Suppressor macrophage treated with lipopolysaccharide for 1 hour (primary cell): ENCODE measurements around the gene XCL2.
"Not testable (repeated sequence)": the region's sequence is repeated elsewhere in the genome, so short reads cannot be mapped to it uniquely, and the experiment has no call there.

Experiments used
- DNase-seq, 3 donors: peaks; one replicate each; pipeline ENCODE4 v3.0.0-alpha.2; 2020 to 2022

Gene XCL2

DNA sequence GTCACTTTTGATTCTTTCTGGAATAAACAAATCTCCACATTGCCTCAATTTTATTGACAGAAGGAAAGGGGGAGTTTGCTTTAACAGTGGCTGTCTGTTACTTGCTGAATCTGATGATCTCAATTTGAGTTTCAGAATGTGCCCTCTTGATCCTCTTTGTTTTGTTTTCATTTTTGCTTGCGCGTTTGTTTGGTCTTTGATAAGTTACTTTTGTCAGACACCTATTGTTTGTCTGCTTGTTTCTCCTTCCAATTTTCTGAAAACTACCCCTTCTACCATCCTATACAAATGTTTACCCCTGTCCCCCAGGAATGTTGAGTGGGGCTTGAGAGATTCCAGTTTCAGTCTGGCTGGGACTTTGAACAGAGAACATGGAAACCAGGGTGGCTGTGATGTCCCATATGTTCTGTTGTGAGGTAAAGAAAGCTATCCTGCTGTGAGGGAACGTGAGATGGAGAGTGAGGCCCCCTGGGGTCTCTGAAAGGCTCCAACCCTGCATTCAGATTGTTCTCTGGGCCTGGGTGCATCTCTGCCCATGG is 11.8 kb upstream of the XCL2 start:
- DNase-seq, result no peak

GRCh38 chr1:168554603-168555483 is 11.0 kb upstream of the XCL2 start:
- peak; percentile 20 to 64 (median 52) for DNase-seq

DNA sequence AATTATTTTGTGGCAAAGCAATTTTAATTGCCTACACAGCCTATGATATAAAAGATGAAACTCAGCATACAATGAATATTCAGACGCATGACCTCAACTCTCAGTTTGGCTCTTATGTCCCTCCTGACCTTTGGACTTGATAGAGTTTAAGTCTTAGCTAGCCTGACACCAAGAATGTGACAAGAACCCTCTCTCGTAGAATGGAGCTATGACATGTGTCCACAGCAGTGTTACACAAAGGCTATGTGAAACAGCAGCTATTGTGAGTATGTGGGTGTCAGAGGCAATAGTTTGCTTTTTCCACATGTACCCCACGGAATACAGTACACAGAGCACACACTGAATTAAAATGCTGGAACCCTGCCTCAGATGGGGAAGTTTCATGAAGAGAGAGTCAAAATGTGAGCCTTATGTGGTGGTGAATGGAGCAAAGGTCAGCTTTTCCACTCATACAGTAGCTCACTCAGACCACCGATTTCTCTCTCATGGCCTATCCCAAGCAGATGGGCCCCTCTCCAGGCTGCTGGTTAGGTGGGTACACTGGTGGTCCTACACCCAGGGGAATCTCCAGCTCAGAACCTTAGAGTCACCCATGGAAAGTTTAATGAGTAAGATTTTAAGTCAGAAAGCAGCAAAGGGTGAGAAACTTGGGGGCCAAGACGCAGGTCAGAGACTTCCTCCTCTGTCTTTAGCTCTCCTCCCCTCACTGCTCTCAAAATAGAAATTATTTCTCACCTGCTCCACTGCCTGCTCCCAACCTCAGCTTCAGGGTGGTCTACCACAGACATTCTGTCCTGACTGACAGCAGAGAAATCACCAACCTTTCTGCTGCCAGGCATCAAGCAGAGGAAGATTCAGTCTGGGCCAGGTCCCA is 10.1 kb upstream of the XCL2 start:
- peak in 1 of 3 donors; percentile 6 for DNase-seq

- DNase-seq, result no peak
Measured at GRCh38 chr1:168552961-168553360, 9.2 kb upstream of the XCL2 start.

DNA sequence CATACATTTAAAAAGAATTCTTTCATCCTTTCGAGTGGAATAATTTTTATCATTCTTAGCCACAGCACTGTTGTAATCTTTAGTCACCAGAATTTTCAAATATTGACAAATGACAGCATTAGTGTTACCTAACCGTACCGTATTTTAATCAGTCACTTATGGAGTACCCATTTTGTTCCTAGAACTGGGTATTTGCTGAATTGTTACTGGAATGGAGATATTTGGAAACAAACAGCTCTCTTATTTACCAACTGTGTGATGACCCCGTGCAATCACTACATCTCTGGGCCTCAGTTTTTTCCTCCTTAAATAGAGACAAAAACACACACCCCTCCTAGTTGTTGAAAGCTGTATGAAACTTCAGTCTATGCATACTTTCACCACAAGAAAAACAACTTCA is 7.9 kb upstream of the XCL2 start:
- no peak for DNase-seq

- DNase-seq, result no peak
Measured at GRCh38 chr1:168550971-168551370, 7.2 kb upstream of the XCL2 start.

DNA sequence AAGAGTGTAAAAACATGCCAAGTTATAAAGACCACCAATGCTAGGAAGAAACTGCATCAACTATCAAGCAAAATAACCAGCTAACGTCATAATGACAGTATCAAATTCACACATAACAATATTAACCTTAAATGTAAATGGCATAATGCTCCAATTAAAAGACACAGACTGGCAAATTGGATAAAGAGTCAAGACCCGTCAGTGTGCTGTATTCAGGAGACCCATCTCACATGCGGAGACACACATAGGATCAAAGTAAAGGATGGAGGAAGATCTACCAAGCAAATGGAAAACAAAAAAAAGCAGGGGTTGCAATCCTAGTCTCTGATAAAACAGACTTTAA is 2.7 kb upstream of the XCL2 start:
- DNase-seq, result not testable (repeated sequence)

DNA sequence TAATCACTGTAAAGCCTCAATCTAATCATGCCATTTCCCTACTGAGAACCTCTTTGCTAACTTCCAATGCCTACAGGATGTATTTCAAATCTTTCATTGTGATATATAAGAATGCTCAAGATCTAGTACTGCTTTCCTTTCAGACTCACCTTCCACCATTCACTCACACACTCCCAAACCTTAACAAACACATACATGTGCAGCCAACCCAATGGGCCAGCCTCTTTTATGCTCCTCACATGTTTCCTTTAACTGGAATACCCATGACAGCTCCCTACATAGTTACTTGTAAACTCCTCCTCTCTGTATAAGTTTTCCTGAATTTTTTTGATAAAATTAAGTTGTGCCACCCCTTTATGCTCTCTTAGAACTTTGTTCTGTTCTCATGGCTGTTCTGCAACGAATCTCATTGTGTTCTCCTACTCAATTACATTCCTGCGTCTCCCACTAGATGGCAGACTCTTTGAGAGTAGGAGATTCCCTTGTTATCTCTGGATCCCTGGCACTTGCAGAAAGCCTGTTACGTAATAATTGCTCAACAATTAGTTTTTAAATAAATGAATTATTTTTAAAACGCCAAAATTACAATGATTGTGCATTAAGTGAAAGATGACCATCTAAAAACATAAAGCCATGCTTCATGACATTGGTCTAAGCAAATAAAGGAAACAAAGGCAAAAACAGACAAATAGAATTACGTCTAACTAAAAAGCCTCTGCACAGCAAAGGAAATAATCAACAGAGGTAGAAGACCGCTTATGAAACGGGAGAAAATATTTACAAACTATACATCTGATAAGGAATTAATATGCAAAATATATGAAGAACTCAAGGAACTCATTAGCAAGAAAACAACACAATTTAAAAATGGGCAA is 2.1 kb upstream of the XCL2 start:
- DNase-seq, result peak; percentile 25 to 64 (median 58)

- DNase-seq, result not testable (repeated sequence)
Measured at GRCh38 chr1:168542978-168543377, 819 bp downstream of the XCL2 start.

GRCh38 chr1:168540798-168541197 is 3.0 kb downstream of the XCL2 start:
- DNase-seq, result not testable (repeated sequence)

DNA sequence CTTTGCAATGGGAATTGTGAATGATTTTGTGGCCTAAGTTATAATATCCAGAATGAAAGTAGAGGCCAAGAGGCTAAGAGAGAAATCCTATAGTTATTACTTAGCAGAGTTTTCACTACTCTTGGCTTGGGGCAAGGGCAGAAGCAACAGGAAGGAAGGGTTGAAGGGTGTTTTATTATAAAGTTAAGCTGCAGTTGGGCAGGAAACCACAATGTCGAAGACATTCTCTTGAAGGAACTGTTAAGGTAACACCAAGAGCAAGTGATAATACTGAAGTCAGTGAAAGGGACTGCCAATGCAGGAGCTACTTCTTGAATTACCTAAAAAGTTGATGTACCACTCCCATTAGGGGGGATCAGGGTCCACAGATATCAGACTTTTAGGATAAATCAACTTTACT is 8.3 kb downstream of the XCL2 start:
- DNase-seq, result no peak

- DNase-seq, result no peak
Measured at GRCh38 chr1:168531615-168532345, 12.0 kb downstream of the XCL2 start.

GRCh38 chr1:168529518-168529917 is 14.3 kb downstream of the XCL2 start:
- peak in 2 of 3 donors; percentile 49 to 57 for DNase-seq

GRCh38 chr1:168521401-168522000 is 22.3 kb downstream of the XCL2 start:
- no peak for DNase-seq

DNA sequence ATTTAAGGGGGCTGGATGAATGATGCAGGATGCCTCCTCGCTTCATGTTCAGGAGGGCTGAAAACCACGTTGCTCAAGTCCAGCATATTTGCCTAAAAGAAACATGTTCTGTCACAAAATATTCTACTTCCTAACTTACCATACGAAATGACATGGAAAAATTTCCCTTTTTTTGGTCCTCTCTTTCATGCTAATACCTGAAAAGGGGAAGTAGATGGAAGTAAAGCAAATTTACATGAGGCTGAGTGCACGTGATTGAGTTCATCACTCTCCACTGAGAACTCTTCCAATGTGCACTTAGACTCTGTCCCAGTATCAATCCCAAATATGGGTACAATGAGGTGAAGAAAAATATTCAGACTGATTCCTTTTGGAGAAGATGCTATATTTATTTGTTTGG is 23.0 kb downstream of the XCL2 start:
- peak in 2 of 3 donors; percentile 56 to 63 for DNase-seq

DNA sequence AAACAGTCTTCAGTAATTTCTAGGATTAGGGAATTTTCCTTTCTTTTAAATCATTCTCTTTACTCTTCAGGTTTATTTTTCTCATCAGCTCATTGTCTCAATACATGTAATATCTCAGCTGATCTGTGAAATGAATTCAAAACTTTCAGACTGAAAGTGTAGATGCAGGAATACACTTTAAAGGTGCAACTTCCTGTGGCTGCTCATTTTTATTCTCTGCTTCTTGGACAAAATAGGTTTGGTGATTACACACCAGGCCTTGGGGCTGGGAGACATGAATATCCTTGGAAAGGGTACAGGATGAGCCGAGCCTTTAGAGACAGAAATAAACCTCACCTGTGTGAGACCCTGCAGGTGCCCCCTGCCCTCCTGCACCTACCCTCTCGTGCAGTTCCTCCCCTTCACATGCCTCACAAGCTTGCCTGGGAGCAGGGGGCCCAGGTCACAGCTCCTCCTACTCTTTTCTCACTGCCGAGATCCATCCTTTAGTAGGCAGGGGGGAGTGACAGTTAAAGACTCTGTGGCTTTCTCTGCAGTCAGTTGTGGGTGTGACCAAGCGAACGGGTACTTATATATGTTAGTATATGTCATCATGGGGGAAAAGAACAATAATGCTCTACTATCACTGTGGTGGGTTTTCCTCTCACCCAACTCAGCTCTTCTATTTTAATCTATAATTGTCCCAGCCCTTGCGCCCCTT is 23.6 kb downstream of the XCL2 start:
- no peak for DNase-seq

GRCh38 chr1:168518813-168519212 is 25.0 kb downstream of the XCL2 start:
- DNase-seq, result no peak

GRCh38 chr1:168518201-168518689 is 25.6 kb downstream of the XCL2 start:
- peak in 2 of 3 donors; percentile 28 to 42 for DNase-seq

DNA sequence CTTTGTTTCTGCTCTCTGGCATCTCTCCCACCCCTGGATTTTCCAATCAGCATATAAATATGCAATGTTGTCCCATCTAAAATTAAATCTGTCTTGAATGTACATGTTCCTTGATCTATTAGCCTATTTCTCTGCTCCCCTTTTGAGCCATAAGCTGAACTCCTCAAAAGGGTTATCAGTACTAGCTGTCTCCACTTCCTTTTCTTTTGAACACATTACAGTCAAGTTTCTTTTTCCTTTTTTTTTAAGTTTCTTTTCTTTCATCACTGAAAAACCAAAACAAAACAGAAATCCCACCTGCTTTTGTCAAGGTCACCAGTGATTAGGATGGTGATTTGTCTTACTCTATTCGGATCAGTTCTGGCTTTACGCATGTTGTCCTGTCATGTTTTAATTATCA is 29.3 kb downstream of the XCL2 start:
- peak in 1 of 3 donors; percentile 40 for DNase-seq

GRCh38 chr1:168513656-168514404 is 30.0 kb downstream of the XCL2 start:
- no peak for DNase-seq
